Glomerular endothelial cell (primary cell): Measurements from ENCODE around the gene KRTAP5-7. TPM values are rescaled to one million over a fixed set of nuclear protein-coding genes. Genes with fewer than 3 reads are reported as not detected.
"Not testable (repeated sequence)": the region's sequence is repeated elsewhere in the genome, so short reads cannot be mapped to it uniquely, and the experiment has no call there.

Experiments used
- DNase-seq: peaks from one replicate; pipeline ENCODE4 v3.0.0-alpha.2; 2011; ENCODE audit warnings: low read depth, low spot score; ENCODE audit errors: extremely low read depth
- total RNA-seq: library from RNA; depleted of rRNA; stranded (reverse); fragments of >200 nt; gene quantifications from 2 replicates; pipeline ENCODE4 v1.2.3, GENCODE V29; 2015

The KRTAP5-7 gene
- total RNA-seq, 1 donor from 2014 or later: not detected

DNA sequence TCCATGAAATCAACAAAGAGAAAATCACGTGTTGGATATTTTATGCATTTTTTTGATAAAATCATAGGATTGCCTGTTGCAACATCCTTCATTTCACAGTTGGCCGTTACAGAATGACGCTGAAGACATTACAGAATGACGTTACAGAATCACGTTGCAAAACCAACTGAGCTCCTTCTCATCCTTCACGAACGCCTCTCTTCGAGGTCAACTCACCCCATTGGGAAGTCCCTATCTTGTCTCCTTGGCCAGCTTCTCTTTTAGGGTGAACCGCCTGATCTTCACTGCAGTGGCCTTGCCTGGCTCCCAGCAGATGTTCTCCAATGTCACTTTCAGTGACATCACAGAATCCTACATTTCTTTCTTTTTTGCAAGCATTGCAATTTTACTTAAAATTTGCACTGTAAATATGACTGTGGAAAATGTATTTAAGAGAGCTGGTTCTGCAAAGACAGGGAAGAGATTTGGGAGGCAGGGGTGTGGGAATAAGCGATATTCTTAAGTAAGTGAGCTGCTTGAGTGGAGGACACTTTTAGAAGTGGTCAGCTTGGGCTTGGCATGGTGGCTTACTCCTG lies 5.1 kb downstream of the KRTAP5-7 start:
- DNase-seq: no peak

DNA sequence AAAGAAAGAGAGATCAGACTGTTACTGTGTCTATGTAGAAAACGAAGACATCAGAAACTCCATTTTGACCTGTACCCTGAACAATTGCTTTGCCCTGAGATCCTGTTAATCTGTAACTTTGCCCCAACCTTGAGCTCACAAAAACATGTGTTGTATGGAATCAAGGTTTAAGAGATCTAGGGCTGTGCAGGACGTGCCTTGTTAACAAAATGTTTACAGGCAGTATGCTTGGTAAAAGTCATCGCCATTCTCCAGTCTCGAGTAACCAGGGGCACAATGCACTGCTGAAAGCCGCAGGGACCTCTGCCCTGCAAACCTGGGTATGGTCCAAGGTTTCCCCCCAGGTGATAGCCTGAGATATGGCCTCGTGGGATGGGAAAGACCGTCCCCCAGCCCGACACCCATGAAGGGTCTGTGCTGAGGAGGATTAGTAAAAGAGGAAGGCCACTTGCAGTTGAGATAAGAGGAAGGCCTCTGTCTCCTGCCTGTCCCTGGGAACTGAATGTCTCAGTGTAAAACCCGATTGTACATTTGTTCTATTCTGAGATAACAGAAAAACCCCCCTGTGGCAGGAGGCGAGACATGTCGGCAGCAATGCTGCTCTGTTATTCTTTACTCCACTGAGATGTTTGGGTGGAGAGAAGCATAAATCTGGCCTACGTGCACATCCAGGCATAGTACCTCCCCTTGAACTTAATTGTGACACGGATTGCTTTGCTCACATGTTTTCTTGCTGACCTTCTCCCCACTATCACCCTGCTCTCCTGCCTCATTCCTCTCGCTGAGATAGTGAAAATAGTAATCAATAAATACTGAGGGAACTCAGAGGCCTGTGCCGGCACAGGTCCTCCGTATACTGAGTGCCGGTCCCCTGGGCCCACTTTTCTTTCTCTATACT lies 7.9 kb downstream of the KRTAP5-7 start:
- not testable (repeated sequence) for DNase-seq

DNA sequence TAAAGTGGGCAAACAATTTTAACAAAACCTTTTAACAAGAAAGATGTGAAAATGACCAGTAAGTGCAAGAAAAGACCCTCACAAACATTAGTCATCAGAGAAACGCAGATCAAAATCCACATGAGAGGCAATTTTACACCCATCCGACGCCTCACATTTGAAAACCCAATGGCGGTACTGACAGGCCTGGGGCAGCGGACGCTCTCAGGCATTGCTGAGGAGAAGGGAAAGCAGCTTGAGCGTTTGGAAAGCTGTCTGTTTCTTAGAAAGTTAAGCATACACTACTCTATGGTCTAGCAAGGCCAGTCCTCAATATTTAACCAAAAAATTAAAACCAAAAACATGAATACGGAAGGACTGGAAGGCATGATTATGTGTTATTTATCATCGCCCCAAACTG lies 8.8 kb downstream of the KRTAP5-7 start:
- no peak for DNase-seq

DNA sequence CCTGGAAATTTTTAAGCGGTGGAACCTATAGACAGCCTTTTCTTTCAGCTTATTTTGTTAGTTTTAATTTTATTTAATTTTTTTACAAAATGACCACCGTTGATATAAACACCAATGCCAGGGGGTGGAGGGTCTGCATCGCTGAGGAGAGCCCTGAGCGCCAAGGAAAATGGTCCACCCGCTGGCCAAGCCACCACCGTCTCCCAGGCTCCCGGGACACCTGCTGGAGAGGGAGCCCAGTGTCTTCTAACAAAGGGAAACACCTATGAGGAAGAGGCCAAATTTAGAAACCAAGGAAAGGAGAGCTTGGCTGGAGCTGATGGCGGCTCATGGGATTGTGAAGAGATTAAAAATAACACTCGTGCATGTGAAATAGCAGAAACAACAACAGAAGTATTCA lies 10.5 kb downstream of the KRTAP5-7 start:
- DNase-seq: no peak

DNA sequence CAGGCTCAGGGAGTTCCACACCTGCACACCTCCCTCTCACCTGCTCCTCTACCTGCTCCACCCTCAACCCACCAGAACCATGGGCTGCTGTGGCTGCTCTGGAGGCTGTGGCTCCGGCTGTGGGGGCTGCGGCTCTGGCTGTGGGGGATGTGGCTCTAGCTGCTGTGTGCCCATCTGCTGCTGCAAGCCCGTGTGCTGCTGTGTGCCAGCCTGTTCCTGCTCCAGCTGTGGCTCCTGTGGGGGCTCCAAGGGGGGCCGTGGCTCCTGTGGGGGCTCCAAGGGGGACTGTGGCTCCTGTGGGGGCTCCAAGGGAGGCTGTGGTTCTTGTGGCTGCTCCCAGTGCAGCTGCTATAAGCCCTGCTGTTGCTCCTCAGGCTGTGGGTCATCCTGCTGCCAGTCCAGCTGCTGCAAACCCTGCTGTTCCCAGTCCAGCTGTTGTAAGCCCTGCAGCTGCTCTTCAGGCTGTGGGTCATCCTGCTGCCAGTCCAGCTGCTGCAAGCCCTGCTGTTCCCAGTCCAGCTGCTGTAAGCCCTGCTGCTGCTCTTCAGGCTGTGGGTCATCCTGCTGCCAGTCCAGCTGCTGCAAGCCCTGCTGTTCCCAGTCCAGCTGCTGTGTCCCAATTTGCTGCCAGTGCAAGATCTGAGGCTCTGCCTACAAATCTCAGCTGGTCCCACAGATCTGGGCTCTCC lies 11.1 kb downstream of the KRTAP5-7 start, which contains the start of gene KRTAP5-8:
KRTAP5-8 (plus strand) TSS at position 49 of the 689 bp plus-strand sequence; CDS start at position 80, 31 bp downstream.
- not testable (repeated sequence) for DNase-seq

DNA sequence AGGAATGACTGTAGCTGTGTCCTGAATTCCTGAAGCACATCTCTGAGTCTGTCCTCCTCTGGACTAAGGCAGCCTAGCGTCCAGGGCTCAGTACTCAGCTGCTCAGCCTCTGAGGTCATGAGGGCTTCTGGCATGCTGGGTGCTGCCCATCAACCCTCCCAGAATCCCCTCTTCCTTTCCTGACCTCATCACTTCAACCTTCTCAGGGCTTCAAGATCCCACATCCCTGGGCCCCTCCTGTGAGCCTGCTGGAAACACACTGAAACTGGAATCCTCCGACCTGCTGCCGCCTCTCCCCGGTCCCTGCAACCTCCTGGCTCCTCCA lies 11.6 kb downstream of the KRTAP5-7 start:
- no peak for DNase-seq

DNA sequence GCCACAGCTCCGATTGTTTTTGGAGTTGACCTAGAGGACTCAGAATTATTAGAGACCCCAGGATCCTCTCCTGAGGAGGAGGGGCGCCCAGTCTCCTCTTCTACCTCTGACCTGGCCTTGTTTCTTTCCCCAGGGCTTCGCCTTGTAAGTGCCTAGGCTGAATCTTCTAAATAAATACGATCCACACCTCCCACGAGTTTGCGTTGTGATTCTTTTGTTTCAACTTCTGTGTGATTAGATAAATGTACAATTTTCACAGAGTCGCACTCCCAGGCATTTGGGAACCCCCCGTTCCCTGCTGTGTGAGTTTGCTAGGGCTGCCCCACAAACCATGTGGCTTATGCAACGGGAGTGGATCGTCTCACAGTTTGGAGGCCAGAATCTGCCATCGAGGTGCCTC lies 11.9 kb downstream of the KRTAP5-7 start:
- no peak for DNase-seq

DNA sequence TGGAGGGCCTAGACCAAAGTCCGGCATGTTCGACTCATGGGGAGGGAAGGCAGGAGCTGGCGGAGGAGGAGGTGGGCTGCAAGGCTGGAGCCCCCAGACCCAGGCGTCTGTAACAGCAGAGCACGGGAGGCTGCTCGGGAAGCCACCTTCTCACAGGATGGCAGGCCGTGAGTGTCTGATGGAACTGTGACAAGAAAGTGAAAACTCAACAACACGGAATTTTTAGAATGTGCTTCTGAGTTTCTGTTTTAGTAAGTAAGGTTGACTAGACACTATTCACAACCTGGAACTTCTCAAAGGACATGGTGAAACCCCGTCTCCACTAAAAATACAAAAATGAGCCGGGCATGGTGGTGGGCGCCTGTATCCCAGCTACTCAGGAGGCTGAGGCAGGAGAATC lies 12.9 kb downstream of the KRTAP5-7 start:
- not testable (repeated sequence) for DNase-seq

DNA sequence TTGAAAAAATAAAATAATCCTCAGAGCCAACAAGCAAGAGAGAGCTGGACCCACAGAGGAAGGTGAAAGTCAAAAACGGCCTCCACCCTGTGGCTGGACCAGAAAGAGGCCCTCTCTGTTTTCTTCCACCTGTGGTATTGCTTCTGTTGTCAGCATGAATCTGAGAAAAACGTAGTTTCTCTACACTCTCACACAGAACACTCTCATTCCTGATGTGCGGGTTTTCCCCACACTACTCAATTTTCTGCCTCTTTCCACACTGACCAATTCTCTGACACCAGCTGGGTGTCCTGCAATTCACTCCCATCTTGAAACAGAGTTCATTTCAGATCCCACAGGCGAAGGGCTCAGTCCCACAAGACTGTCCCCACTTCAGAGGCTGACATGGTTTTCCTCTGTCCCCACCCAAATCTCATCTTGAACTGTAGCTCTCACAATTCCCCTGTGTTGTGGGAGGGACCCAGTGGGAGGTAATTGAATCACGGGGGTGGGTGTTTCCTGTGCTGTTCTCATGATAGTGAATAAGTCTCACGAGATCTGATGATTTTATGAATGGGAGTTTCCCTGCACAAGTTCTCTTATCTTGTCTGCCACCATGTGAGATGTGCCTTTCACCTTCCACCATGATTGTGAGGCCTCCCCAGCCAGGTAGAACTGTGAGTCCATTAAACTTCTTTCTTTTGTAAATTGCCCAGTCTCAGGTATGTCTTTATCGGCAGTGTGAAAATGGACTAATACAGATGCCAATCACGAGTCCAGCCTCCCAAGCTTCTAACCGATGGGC lies 13.6 kb downstream of the KRTAP5-7 start:
- not testable (repeated sequence) for DNase-seq

DNA sequence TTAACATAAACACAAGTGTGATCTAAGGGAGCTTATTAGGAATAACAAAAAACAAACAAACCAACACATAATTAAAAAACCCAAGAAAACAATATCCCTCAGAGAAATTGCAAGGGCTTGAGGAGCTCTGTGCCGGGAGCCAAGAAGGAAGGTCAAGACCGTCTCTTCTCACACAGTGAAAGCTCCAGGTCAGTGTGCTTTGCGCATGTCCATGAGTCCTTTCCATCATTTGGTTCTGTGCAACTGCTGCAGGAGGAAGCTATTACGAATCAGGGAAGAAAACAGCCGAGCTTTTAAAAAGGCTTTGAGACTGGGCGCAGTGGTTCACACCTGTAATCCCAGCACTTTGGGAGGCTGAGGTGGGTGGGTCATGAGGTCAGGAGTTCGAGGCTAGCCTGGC lies 15.3 kb downstream of the KRTAP5-7 start:
- DNase-seq: no peak

DNA sequence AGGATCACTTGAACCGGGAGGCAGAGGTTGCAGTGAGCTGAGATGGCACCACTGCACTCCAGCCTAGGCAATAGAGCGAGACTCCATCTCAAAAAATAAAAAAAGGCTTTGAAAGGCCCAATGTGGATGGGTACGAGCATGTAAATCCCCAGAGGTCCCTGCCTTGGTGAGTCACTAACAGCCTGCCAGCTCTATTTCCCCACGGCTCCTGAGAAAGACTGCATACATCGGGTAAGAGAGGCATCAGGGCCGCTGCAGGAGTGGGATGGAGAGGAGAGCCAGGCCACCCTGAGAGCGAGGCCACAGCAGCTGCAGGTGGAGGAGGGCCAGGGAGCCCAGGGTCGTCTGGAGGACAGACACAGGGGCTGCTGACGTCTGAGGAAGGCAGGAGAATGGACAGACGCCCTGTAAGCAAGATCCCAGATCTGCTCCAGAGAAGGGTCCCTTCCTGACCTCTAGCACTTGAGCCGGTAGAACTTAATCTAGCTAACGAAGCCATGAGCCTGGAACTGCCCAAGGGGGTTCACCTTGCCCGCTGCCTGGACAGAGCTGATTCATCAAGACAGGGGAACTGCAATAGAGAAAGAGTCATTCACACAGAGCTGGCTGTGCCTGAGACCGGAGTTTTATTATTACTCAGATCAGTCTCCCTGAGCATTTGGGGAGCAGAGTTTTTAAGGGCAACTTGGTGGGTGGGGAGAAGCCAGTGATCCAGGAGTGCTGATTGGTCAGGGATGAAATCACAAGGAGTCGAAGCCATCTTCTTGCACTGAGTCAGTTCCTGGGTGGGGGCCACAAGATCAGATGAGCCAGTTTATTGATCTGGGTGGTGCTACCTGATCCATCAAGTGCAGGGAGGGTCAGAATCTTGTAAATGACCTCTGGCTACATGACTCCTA lies 16.1 kb downstream of the KRTAP5-7 start:
- DNase-seq: no peak

DNA sequence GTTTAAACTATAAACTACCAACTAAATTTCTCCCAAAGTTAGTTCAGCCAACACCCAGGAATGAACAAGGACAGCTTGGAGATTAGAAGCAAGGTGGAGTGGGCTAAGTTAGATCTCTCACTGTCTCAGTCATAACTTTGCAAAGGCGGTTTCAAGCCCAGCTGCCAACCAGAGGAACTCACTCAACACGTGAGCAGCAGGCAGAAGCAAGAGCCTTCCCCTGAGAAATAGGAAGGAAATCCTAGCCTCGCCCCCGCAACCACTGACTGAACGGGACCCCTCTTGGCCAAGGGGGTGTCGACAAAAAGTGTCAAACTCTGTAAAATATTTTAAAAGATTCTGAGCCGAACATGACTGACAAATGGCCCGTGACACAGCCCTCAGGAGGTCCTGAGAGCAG lies 16.8 kb downstream of the KRTAP5-7 start:
- no peak for DNase-seq

DNA sequence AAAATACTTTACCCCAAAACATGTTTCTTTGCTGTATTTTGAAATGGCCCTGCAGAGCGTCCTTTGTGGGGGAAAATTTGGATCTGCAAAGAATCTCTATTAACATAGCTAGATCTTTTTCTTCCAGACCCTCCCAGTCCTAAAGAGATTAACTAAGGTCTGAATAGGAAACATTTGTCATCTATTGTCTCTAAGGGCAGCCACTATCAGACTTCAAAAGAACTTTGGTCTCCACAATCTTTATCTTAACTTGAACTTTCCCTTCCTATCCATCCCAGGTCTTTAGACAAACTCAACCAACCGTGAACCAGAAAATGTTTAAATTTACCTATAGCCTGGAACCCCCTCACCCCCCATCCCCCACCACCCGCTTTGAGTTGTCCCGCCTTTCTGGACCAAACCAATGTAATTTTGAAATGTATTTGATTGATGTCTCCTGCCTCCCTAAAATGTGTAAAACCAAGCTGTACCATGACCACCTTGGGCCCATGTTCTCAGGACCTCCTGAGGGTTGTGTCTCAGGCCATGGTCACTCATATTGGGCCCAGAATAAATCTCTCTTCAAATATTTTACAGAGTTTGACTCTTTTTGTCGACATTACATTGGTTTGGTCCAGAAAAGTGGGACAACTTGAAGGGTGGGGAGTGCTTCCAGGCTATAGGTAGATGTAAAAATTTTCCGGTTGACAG lies 17.6 kb downstream of the KRTAP5-7 start:
- DNase-seq: no peak

DNA sequence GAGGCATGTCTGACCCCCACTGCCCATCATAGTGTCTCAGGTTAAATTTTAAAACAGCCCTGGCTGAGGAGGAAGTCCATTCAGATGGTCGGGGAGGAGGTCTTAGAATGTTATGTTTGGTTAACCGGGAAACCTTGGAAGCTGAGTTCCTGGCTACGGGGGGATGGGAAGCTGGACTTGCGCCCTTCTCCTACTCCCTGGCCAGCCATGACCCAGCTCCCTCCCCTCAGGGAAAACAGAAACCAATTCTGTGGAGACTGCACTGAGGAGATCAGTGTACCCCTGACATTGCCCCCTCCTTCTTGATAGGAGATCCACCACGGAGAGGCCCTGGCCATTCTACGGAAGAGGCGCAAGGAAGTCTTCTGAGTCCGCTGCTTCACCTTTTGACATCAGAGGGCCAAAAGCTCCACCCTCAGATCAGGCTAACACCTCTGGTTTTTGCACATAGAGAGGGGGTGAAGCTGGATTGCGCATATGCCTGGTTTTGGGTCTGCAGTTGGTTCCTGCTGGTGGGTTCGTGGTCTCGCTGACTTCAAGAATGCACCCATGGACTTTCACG lies 18.4 kb downstream of the KRTAP5-7 start:
- no peak for DNase-seq

DNA sequence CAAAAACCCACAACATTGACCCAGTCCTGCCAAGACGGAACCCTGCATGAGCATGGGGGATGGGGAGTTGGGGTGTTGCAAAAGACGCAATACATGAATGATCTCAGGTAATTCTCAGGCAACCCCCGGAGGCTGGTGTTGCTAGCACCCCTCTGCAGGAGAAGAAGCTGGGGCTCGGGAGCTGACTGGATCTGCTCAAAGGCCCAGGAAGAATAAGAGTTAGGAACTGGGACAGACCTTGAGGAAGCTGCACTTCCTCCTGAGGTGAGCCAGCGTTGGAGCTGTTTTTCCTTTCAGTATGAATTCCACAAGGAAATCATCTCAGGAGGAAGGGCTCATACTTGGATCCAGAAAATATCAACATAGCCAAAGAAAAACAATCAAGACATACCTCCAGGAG lies 21.1 kb downstream of the KRTAP5-7 start, which contains the start of gene KRTAP5-9:
KRTAP5-9 (plus strand) TSS at position 301 of the 400 bp plus-strand sequence. CDS start 238 bp downstream, outside the sequence.
- DNase-seq: no peak

DNA sequence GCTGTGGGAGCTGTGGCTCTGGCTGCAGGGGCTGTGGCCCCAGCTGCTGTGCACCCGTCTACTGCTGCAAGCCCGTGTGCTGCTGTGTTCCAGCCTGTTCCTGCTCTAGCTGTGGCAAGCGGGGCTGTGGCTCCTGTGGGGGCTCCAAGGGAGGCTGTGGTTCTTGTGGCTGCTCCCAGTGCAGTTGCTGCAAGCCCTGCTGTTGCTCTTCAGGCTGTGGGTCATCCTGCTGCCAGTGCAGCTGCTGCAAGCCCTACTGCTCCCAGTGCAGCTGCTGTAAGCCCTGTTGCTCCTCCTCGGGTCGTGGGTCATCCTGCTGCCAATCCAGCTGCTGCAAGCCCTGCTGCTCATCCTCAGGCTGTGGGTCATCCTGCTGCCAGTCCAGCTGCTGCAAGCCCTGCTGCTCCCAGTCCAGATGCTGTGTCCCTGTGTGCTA lies 21.7 kb downstream of the KRTAP5-7 start:
- DNase-seq: no peak

DNA sequence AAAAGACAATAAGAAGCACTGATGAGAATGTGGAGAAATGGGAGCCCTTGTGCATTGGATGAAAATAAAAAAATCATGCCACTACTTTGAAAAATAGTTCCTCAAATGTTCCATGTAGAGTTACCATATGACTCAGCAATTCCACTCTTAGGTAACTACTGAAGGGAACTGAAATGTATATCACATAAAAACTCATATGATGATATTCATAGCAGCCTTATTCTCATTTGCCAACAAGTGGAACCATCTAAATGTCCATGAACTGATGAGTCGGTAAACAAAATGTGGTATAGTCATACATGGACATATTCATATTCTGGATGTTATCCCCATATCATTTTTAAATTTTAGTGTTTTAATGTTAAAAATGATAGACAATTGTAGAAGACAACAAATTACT lies 24.6 kb downstream of the KRTAP5-7 start:
- no peak for DNase-seq

DNA sequence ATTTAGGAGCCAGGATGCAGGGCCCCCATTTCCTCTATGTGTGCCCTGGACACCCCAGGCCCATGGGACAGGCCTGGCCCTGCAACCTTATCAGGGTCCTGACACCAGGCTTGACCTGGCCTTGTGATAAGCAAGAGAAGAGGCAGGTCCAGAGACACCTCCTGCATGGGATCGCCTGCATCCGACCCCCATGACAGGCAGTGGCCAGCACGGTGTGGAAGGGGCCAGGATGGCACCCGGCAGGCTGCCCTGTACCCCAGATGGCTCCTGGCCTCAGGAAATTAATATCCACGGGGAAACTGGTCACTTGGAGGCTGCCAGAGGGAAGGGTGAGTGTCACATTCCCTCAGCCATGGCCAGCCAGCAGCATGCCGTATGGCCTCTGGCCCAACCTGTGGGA lies 27.9 kb downstream of the KRTAP5-7 start:
- no peak for DNase-seq

DNA sequence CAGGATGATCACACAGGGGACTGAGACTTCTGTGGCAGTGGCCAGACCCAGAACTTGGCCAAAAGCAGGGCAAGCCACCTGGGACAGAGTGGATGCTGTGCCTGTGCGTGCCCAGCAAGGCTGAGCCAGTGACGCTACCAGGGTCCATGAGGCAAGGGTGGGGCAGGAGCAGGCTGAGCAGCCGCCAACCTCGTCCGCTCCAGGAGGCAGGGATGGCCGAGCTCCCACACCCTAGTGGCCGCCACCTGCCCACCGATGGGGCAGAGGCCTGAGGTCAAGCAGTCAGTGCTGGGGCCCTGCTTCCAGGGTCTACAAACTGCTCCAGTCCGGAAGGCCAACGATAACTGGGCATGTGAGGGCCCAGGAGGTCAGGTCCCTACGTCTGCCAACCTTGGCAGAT lies 28.4 kb downstream of the KRTAP5-7 start:
- DNase-seq: no peak
